ENCODE measurements around the gene EXOSC5. TPM values are rescaled to one million over a fixed set of nuclear protein-coding genes. Genes with fewer than 3 reads are reported as not detected.

EXOSC5 gene
- total and polyA plus RNA-seq, 2 of the 13 experiments (the other 11 are each of a cell fraction or from before 2014, with no cell fraction given), result 24.1 to 26.5 TPM

GRCh38 chr19:41424335-41425173, 27.4 kb upstream of the EXOSC5 start:
- ChIA-PET CTCF (ENCODE audit: low intra/inter-chr PET ratio, low total read pairs) (no interaction called here), POLR2A (interaction anchor here (2.2 to 2.9 kb wide), 2 partner anchors 15 kb away, joined by 10 to 18 read pairs; partner anchors contain the start of gene DMAC2)
- Histone ChIP-seq H3K27me3 (ENCODE audit: control insufficient read depth in 1 of 2, insufficient read depth in 2 of 2, low read length in 2 of 2) (no peaks in the 10 kb centered on the region), H3K4me1 (ENCODE audit: insufficient read depth, low read length) (peaks cover 43% of the 10 kb centered on the region), H3K4me2 (ENCODE audit: low read depth, low read length) (peak overlapping the region; percentile 9; the same call in 1 of the 2 replicates), H3K9me3 (ENCODE audit: low read length) (no peaks in the 10 kb centered on the region), H3K36me3 (replicated peaks in 1 of 2; ENCODE audit: control insufficient read depth in 1 of 2, insufficient read depth in 2 of 2, low read length in 2 of 2) (peaks cover 16 to 21% of the 10 kb centered on the region in 2 experiments; a peak in 4 of 5 replicates), H3K79me2 (ENCODE audit: insufficient read depth, low read length) (no peaks in the 10 kb centered on the region), H4K20me1 (ENCODE audit: insufficient read depth, low read length) (no peaks in the 10 kb centered on the region), H3K9ac (ENCODE audit: insufficient read depth, low read depth, low read length) (no peak overlapping the region), H2AFZ (ENCODE audit: low read length) (no peak overlapping the region), H3K4me3 (replicated peaks in 1 of 3; ENCODE audit: insufficient read depth in 1 of 3, low read depth in 2 of 3, low read length in 3 of 3) (no peak overlapping the region; a peak in 1 of 6 replicates), H3K27ac (ENCODE audit: extremely low read length, insufficient read depth, low read length) (no peak overlapping the region)
- 89% methylated on average over 13 of the region's 21 CpGs for WGBS (ENCODE audit: low lambda C conversion rate)
- FAIRE-seq, result no peak
- no TSS peak for BruUV-seq (replicated peaks)
- intact Hi-C loops (cut with micrococcal nuclease; ENCODE audit: unreplicated experiment) (no loop called here), in situ Hi-C loops (cut with HindIII; ENCODE audit: extremely low pct_ligation_motif_present, low pct_unique_long_range_greater_than_20kb) (no loop called here)
- DNase-seq (ENCODE audit: low spot score), result no peak
- ATAC-seq, result no peak
- TF ChIP-seq PATZ1 (CRISPR knock-in tag; IDR thresholded peaks at IDR 0.05) (peak; percentile 86), PAF1 (CRISPR knock-in tag; IDR thresholded peaks at IDR 0.05) (no peak), ELF4 (CRISPR knock-in tag; IDR thresholded peaks at IDR 0.05; ENCODE audit: borderline replicate concordance) (no peak), NR2F6 (IDR thresholded peaks at IDR 0.05) (peak; percentile 79), NR2F6 (CRISPR knock-in tag; IDR thresholded peaks at IDR 0.05) (peak; percentile 57), HOXA3 (CRISPR knock-in tag; IDR thresholded peaks at IDR 0.05) (peak; percentile 47; the same call in 1 of the 2 replicates), ZBTB33 (CRISPR knock-in tag; IDR thresholded peaks at IDR 0.05) (peak; percentile 62), ZBTB26 (CRISPR knock-in tag; IDR thresholded peaks at IDR 0.05; ENCODE audit: borderline replicate concordance) (no peak), FOXA1 (IDR thresholded peaks at IDR 0.05) (no peak), FOXA1 (CRISPR knock-in tag; IDR thresholded peaks at IDR 0.05) (0 out of 2 replicates have a peak, but pooled peaks have one; percentile 12), CEBPG (CRISPR knock-in tag; IDR thresholded peaks at IDR 0.05) (peak; percentile 68), GABPA (IDR thresholded peaks at IDR 0.05; ENCODE audit: low read depth, low read length) (peak; percentile 29; the same call in 1 of the 2 replicates), GABPA (CRISPR knock-in tag; IDR thresholded peaks at IDR 0.05; ENCODE audit: low read depth) (peak; percentile 84), ELF3 (CRISPR knock-in tag; IDR thresholded peaks at IDR 0.05) (no peak), CEBPB (IDR thresholded peaks at IDR 0.05; ENCODE audit: borderline replicate concordance, low read depth, low read length) (peak; percentile 41; the same call in 1 of the 2 replicates), SOX6 (IDR thresholded peaks at IDR 0.05) (no peak), SOX6 (CRISPR knock-in tag; IDR thresholded peaks at IDR 0.05) (peak; percentile 30; the same call in 1 of the 2 replicates), ZNF746 (CRISPR knock-in tag; IDR thresholded peaks at IDR 0.05) (0 out of 2 replicates have a peak, but pooled peaks have one; percentile 32), MED1 (CRISPR knock-in tag; IDR thresholded peaks at IDR 0.05) (peak; percentile 59), ZNF773 (CRISPR knock-in tag; IDR thresholded peaks at IDR 0.05; ENCODE audit: borderline replicate concordance) (no peak)
